AG04450 (cell line): ENCODE results near the gene ZNF428. TPM values are rescaled to one million over a fixed set of nuclear protein-coding genes. Genes with fewer than 3 reads are reported as not detected.
"Not testable (repeated sequence)": the region's sequence is repeated elsewhere in the genome, so short reads cannot be mapped to it uniquely, and the experiment has no call there.

Source experiments
- CTCF ChIA-PET: fragments of 300-600, 350-600 bp; formaldehyde crosslinking; extraction: SDS; loops from one replicate; lab custom pipeline; 2022; ENCODE audit warnings: antibody characterized with exemption, inconsistent platforms; lab: Charles Lee
- POLR2A ChIA-PET: fragments of 350-600 bp; formaldehyde crosslinking; extraction: SDS; loops from one replicate; lab custom pipeline; 2021; ENCODE audit warnings: antibody characterized with exemption, inconsistent platforms; lab: Yijun Ruan, JAX
- DNase-seq: peaks from one replicate; pipeline ENCODE4 v3.0.0-alpha.2; 2011; ENCODE audit warnings: low read depth, low spot score
- H3K27ac ChIP-seq: one replicate; pipeline ENCODE4 v1.5.1; 2012; ENCODE audit warnings: low read depth, low read length, control low read depth
- H3K27me3 ChIP-seq: one replicate; pipeline ENCODE4 v1.6.0; 2012; ENCODE audit warnings: low read length; ENCODE audit not compliant: control insufficient read depth, insufficient read depth
- H3K4me3 ChIP-seq: 2 replicates; pipeline ENCODE4 v1.5.1; 2011; ENCODE audit warnings: mild to moderate bottlenecking, low read depth, low read length, control low read depth
- H3K9me3 ChIP-seq: 2 replicates; pipeline ENCODE4 v1.5.1; 2012; ENCODE audit warnings: low read length; ENCODE audit not compliant: control insufficient read depth, insufficient read depth
- CTCF ChIP-seq: IDR thresholded peaks from 2 replicates; pipeline ENCODE4 v1.5.1; 2011; ENCODE audit warnings: low read depth, low read length, control low read depth, inconsistent platforms
- polyA plus RNA-seq: library from polyadenylated mRNA; depleted of rRNA; stranded (reverse); fragments of >200 nt; gene quantifications from 2 replicates; pipeline ENCODE4 v1.2.3, GENCODE V29; 2011

ZNF428 gene
- polyA plus RNA-seq, 1 experiment, result 18.7 TPM

GRCh38 chr19:43591904-43592772 lies 27.3 kb downstream of the ZNF428 start:
- POLR2A ChIA-PET, result no interaction called here

DNA sequence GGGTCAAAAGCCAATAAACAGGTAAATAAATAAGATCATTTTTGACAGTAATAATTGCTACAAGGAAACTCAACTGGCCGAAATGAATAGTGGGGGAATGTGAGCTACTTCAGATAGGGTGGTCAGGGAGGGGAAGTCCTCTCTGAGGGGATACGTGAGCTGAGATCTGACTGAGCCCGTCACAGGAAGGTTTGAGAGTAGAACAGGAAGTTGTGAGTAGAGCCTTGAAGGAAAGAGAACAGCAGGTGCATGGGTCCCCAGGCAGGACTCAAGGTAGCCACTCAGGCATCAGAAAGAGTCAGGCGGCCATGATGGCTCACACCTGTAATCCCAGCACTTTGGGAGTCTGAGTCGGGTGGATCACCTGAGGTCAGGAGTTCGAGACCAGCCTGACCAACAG lies 29.8 kb downstream of the ZNF428 start:
- no peak for TF ChIP-seq CTCF
- Histone ChIP-seq H3K27me3 (no peaks in the 10 kb centered on the region), H3K4me3 (no peak overlapping the region), H3K9me3 (no peaks in the 10 kb centered on the region; the same call in 1 of the 2 replicates), H3K27ac (no peak overlapping the region)
- ChIA-PET CTCF (no interaction called here), POLR2A (no interaction called here)
- no peak for DNase-seq

More at GRCh38 chr19:43591904-43592772, 27.3 kb downstream of the ZNF428 start:
- Histone ChIP-seq H3K9me3 (peaks cover 5% of the 10 kb centered on the region; the same call in 1 of the 2 replicates), H3K27me3 (no peaks in the 10 kb centered on the region), H3K27ac (no peak overlapping the region), H3K4me3 (no peak overlapping the region)
- CTCF ChIA-PET, result no interaction called here
- no peak for TF ChIP-seq CTCF
- DNase-seq, result no peak

- Histone ChIP-seq H3K4me3 (no peak overlapping the region), H3K27ac (no peak overlapping the region), H3K9me3 (no peaks in the 10 kb centered on the region; the same call in 1 of the 2 replicates), H3K27me3 (no peaks in the 10 kb centered on the region)
- no peak for TF ChIP-seq CTCF
- DNase-seq, result no peak
- ChIA-PET POLR2A (no interaction called here), CTCF (interaction anchor here (0.6 to 1.3 kb wide), 2 partner anchors 54 to 69 kb away, joined by 3 to 4 read pairs; no protein-coding TSS in a partner anchor)
Observed at GRCh38 chr19:43589277-43589676, 30.2 kb downstream of the ZNF428 start.

GRCh38 chr19:43587029-43587428 lies 32.4 kb downstream of the ZNF428 start:
- ChIA-PET CTCF (interaction anchor here (1.6 kb wide), 1 partner anchor 32 kb away, joined by 3 read pairs; no protein-coding TSS in a partner anchor), POLR2A (interaction anchor here (0.6 kb wide), 1 partner anchor 59 kb away, joined by 4 read pairs; no protein-coding TSS in a partner anchor)
- not testable (repeated sequence) for H3K27ac ChIP-seq, DNase-seq, H3K27me3 ChIP-seq, H3K4me3 ChIP-seq, H3K9me3 ChIP-seq

GRCh38 chr19:43586346-43586745 lies 33.1 kb downstream of the ZNF428 start:
- no peak overlapping the region for H3K27ac ChIP-seq
- DNase-seq, result no peak
- TF ChIP-seq CTCF, result no peak
- CTCF ChIA-PET, result interaction anchor here (1.6 kb wide), 1 partner anchor 31 kb away, joined by 3 read pairs; no protein-coding TSS in a partner anchor
- no peaks in the 10 kb centered on the region for H3K27me3 ChIP-seq
- no peaks in the 10 kb centered on the region for H3K9me3 ChIP-seq
- H3K4me3 ChIP-seq, result no peak overlapping the region
- POLR2A ChIA-PET, result no interaction called here
